HFFc6 (cell line): ENCODE measurements around the gene PCCA. TPM values are rescaled to one million over a fixed set of nuclear protein-coding genes. Genes with fewer than 3 reads are reported as not detected.

Experiments used
- DNase-seq: peaks from one replicate; pipeline ENCODE4 v3.0.0-alpha.2; 2018
- H3K27ac Mint-ChIP-seq: 2 replicates; pipeline ENCODE4 v1.8.0; 2020; ENCODE audit warnings: mild to moderate bottlenecking, mixed read lengths
- H3K27me3 Mint-ChIP-seq: 2 replicates; pipeline ENCODE4 v1.8.0; 2021; ENCODE audit warnings: mild to moderate bottlenecking, moderate library complexity, mixed read lengths; ENCODE audit not compliant: insufficient read depth
- H3K36me3 Mint-ChIP-seq: 2 replicates; pipeline ENCODE4 v1.8.0; 2021; ENCODE audit warnings: low read depth, mixed read lengths
- H3K4me1 Mint-ChIP-seq: 2 replicates; pipeline ENCODE4 v1.8.0; 2020; ENCODE audit warnings: low read depth, mixed read lengths
- H3K4me3 Mint-ChIP-seq: 2 replicates; pipeline ENCODE4 v1.8.0; 2020; ENCODE audit warnings: mild to moderate bottlenecking, moderate library complexity, mixed read lengths
- H3K9me3 Mint-ChIP-seq: 2 replicates; pipeline ENCODE4 v1.8.0; 2020; ENCODE audit warnings: mild to moderate bottlenecking, mixed read lengths
- total RNA-seq, 6 experiments: library from RNA; stranded (reverse); fragmentation: NEBNext Ultra II Directional; extraction: Animal tissue kit (Norgen Biotek cat#: 25700); gene quantifications; 2 replicates in 1 of 6; 3 replicates in 5 of 6; pipeline ENCODE4 v1.2.3, GENCODE V29; 2021
- TF ChIP-seq, protein P1 (sequence below): fragments of 200-600 bp; sonication (generic); IDR thresholded peaks from 2 replicates; pipeline ENCODE4 v1.5.0; 2021; ENCODE audit warnings: antibody characterized with exemption, mild to moderate bottlenecking

The PCCA gene
- total RNA-seq, 6 experiments from 2014 or later, result 12.9 to 16.9 (median 14.7) TPM

DNA sequence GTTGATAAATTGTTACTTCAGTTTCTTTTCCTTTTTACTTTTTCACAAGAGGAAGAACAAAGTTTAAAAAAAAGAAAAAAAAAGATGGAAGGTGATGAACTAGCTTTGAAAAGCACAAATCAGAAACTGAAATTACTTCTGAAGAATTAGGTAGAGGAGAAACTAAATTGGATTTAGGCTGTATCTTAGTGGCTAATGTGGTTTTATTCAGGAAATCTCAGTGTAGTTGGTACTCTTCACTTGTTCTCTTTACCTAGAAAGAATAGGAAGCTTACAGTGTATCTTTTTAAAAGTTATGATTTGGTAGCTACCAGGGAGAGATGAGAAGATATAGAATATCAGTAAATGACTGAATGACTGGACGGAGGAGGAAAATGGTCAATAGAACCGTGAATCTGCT, 252.0 kb downstream of the PCCA start:
- peaks cover 42% of the 10 kb centered on the region for H3K36me3 Mint-ChIP-seq

DNA sequence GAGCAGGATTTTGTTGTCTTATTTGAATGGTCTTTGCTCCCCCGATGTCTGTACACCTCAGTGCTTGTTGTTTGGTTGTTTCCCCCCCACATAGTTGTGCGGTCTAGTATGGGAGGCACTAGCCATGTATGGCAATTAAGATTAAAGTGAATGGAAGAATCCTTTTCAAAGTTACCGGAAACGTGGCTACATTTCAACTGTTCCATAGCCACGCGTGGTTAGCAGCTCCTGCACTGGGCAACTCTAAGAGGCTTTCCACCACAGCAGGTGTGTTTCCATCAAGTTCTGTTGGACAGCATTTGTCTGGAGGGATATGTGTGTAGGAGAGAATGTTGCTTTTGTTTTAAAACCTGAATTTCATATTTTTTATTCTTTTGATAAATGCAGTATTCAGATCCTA, 252.4 kb downstream of the PCCA start:
- TF ChIP-seq, protein P1, sequence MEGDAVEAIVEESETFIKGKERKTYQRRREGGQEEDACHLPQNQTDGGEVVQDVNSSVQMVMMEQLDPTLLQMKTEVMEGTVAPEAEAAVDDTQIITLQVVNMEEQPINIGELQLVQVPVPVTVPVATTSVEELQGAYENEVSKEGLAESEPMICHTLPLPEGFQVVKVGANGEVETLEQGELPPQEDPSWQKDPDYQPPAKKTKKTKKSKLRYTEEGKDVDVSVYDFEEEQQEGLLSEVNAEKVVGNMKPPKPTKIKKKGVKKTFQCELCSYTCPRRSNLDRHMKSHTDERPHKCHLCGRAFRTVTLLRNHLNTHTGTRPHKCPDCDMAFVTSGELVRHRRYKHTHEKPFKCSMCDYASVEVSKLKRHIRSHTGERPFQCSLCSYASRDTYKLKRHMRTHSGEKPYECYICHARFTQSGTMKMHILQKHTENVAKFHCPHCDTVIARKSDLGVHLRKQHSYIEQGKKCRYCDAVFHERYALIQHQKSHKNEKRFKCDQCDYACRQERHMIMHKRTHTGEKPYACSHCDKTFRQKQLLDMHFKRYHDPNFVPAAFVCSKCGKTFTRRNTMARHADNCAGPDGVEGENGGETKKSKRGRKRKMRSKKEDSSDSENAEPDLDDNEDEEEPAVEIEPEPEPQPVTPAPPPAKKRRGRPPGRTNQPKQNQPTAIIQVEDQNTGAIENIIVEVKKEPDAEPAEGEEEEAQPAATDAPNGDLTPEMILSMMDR, result no peak
- DNase-seq, result no peak
- Mint-ChIP-seq H3K4me1 (no peaks in the 10 kb centered on the region), H3K36me3 (peaks cover 43% of the 10 kb centered on the region), H3K9me3 (no peaks in the 10 kb centered on the region), H3K27ac (no peak overlapping the region), H3K27me3 (no peaks in the 10 kb centered on the region; the same call in 1 of the 2 replicates), H3K4me3 (no peak overlapping the region)

More for the DNA sequence above, 252.0 kb downstream of the PCCA start:
- H3K9me3 Mint-ChIP-seq, result no peaks in the 10 kb centered on the region
- H3K27ac Mint-ChIP-seq, result no peak overlapping the region
- DNase-seq, result no peak
- H3K4me1 Mint-ChIP-seq, result no peaks in the 10 kb centered on the region
- TF ChIP-seq, protein P1, result no peak
- no peaks in the 10 kb centered on the region; the same call in 1 of the 2 replicates for H3K27me3 Mint-ChIP-seq
- H3K4me3 Mint-ChIP-seq, result no peak overlapping the region

DNA sequence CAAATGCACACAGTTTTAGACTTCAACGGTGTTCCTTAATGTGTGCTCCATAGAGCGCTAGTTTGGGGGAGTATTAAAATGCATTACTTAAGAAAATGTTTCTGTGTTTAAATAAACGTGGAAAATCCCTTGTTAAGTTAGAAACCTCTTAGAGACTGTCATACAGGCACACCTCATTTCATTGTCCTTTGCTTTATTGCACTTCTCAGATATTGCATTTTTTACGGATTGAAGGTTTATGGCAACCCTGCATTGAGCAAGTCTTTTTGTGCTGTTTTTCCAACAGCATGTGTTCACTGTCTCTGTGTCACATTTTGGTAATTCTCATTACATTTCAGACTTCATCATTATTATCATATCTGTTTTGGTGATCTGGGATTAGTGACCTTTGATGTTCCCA, 255.7 kb downstream of the PCCA start:
- H3K27ac Mint-ChIP-seq, result no peak overlapping the region
- H3K4me3 Mint-ChIP-seq, result no peak overlapping the region
- no peak for DNase-seq
- TF ChIP-seq, protein P1, result no peak
- H3K27me3 Mint-ChIP-seq, result no peaks in the 10 kb centered on the region; the same call in 1 of the 2 replicates
- H3K9me3 Mint-ChIP-seq, result no peaks in the 10 kb centered on the region
- no peaks in the 10 kb centered on the region for H3K4me1 Mint-ChIP-seq
- H3K36me3 Mint-ChIP-seq, result peaks cover 35% of the 10 kb centered on the region

DNA sequence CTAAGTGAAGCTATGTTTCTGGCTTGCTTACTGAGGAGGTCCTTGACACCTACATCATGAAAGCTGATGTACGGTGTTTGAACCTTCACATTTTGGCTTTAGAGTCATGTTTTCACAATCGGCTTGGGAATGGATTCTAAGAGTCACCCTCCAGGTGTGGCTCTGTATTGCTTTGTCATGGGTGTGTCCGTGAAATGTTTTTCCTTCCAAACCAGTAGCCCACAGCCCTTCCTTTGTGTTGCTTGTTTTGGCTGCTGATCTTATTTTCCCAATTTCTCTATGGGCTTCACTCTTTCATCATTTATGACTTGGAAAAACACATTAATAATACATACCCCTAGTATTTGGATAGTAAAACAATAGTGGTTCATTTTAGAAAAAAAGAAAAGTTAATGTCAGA, 259.1 kb downstream of the PCCA start:
- H3K4me1 Mint-ChIP-seq, result no peaks in the 10 kb centered on the region
- no peaks in the 10 kb centered on the region for H3K27me3 Mint-ChIP-seq
- H3K9me3 Mint-ChIP-seq, result no peaks in the 10 kb centered on the region
- TF ChIP-seq, protein P1, result no peak
- no peak for DNase-seq
- H3K27ac Mint-ChIP-seq, result no peak overlapping the region
- H3K4me3 Mint-ChIP-seq, result no peak overlapping the region
- peaks cover 31% of the 10 kb centered on the region for H3K36me3 Mint-ChIP-seq

DNA sequence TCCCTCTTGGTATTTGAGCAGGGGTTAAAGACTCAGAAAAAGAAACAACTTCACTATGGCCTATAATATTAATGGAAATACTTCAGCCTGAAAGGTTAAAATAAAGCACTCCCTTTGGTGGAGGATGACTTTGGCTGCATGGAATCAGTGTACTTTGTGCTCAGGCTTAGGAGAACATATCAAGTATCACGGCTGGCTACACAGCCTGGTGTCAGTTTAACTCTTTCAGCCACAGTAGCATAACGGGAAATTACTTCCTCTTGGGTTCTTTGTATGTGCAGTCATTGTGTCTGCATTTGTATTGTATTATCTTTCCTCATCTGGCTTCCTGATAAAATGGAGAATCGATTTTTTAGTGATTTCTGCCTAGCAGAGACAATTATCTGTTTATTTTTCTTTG, 260.7 kb downstream of the PCCA start:
- Mint-ChIP-seq H3K9me3 (no peaks in the 10 kb centered on the region), H3K27me3 (no peaks in the 10 kb centered on the region; the same call in 1 of the 2 replicates), H3K4me1 (no peaks in the 10 kb centered on the region), H3K36me3 (peaks cover 16% of the 10 kb centered on the region), H3K27ac (no peak overlapping the region), H3K4me3 (no peak overlapping the region)
- DNase-seq, result no peak
- TF ChIP-seq, protein P1, result no peak

DNA sequence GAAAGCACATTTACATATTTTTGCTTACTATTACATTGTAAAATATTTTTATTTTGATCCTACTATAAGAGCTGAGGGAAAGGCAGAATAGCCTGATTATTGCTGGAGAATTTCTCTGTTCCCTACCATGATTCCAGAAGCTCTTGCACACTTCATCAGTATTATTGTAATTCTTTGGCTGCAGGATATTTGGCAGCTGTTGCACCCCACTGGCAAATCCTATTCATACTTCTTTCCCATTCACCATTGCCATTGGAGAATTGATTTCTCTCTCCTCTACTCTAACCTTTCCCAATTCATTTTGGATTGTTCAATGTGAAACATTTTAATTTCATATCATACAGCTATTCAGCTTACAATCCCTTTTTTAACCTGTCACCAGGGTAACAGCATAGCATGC, 261.7 kb downstream of the PCCA start:
- no peak for DNase-seq
- Mint-ChIP-seq H3K36me3 (peaks cover 11% of the 10 kb centered on the region), H3K27me3 (no peaks in the 10 kb centered on the region; the same call in 1 of the 2 replicates), H3K4me3 (no peak overlapping the region), H3K4me1 (no peaks in the 10 kb centered on the region; the same call in 1 of the 2 replicates), H3K27ac (no peak overlapping the region), H3K9me3 (no peaks in the 10 kb centered on the region)
- TF ChIP-seq, protein P1, result no peak
